Liver (tissue), 9 donors: Measurements from ENCODE around the gene RBPJ. TPM values are rescaled to one million over a fixed set of nuclear protein-coding genes. Genes with fewer than 3 reads are reported as not detected.
"Not testable (repeated sequence)": the region's sequence is repeated elsewhere in the genome, so short reads cannot be mapped to it uniquely, and the experiment has no call there.

Experiments
- DNase-seq: peaks from one replicate; pipeline ENCODE4 v3.0.0-alpha.2; 2017; ENCODE audit warnings: low spot score
- H3K27ac ChIP-seq, 2 donors: one replicate each; pipeline ENCODE4 v1.7.0; 2013; ENCODE audit warnings: inconsistent platforms in 2 of 2, low read length in 2 of 2, control low read depth in 1 of 2, low read depth in 1 of 2, mild to moderate bottlenecking in 1 of 2
- H3K27me3 ChIP-seq, 4 donors: one replicate each; pipeline versions ENCODE4 v1.6.1 to v1.7.0; 2013; ENCODE audit warnings: low read length in 3 of 4, inconsistent platforms in 1 of 4, mild to moderate bottlenecking in 1 of 4, moderate library complexity in 1 of 4; ENCODE audit not compliant: control insufficient read depth in 4 of 4, insufficient read depth in 4 of 4
- H3K36me3 ChIP-seq, 4 donors: one replicate each; pipeline versions ENCODE4 v1.6.1 to v1.7.0; 2013; ENCODE audit warnings: low read length in 3 of 4, mild to moderate bottlenecking in 3 of 4, low read depth in 1 of 4, moderate library complexity in 1 of 4; ENCODE audit not compliant: control insufficient read depth in 4 of 4, insufficient read depth in 3 of 4
- H3K4me1 ChIP-seq, 4 donors: one replicate each; pipeline versions ENCODE4 v1.6.1 to v1.7.0; 2013; ENCODE audit warnings: low read length in 3 of 4, mild to moderate bottlenecking in 3 of 4, moderate library complexity in 1 of 4; ENCODE audit not compliant: control insufficient read depth in 4 of 4, insufficient read depth in 4 of 4
- H3K4me3 ChIP-seq, 3 donors: one replicate each; pipeline versions ENCODE4 v1.6.1 to v1.7.0; 2013; ENCODE audit warnings: low read length in 3 of 3, control low read depth in 1 of 3, low read depth in 1 of 3, mild to moderate bottlenecking in 1 of 3
- H3K9ac ChIP-seq, 2 donors: one replicate each; pipeline ENCODE4 v1.7.0; 2013; ENCODE audit warnings: low read length in 2 of 2, mild to moderate bottlenecking in 2 of 2, moderate library complexity in 2 of 2, control low read depth in 1 of 2, low read depth in 1 of 2
- H3K9me3 ChIP-seq, 4 donors: one replicate each; pipeline versions ENCODE4 v1.6.1 to v1.7.0; 2013; ENCODE audit warnings: low read length in 3 of 4; ENCODE audit not compliant: control insufficient read depth in 4 of 4
- EGR1 ChIP-seq, 2 donors: IDR thresholded peaks; 2 replicates each; pipeline ENCODE4 v1.6.1; 2016 to 2018; ENCODE audit warnings: antibody characterized with exemption in 2 of 2, low read depth in 2 of 2
- FOXA1 ChIP-seq: IDR thresholded peaks from 2 replicates; pipeline ENCODE4 v1.6.1; 2016; ENCODE audit warnings: antibody characterized with exemption
- FOXA2 ChIP-seq: IDR thresholded peaks from 2 replicates; pipeline ENCODE4 v1.6.1; 2016; ENCODE audit warnings: antibody characterized with exemption
- GABPA ChIP-seq, 2 donors: IDR thresholded peaks in 1 of 2; conservative IDR thresholded peaks in 1 of 2; 2 replicates each; pipeline ENCODE4 v1.6.1; 2016; ENCODE audit warnings: antibody characterized with exemption in 2 of 2, mild to moderate bottlenecking in 1 of 2, moderate library complexity in 1 of 2
- HNF4A ChIP-seq, 2 donors: conservative IDR thresholded peaks; 2 replicates each; pipeline ENCODE4 v1.6.1; 2016; ENCODE audit warnings: antibody characterized with exemption in 2 of 2, mild to moderate bottlenecking in 2 of 2
- HNF4G ChIP-seq: IDR thresholded peaks from 2 replicates; pipeline ENCODE4 v1.6.1; 2016; ENCODE audit warnings: antibody characterized with exemption
- JUND ChIP-seq, 2 donors: IDR thresholded peaks; 2 replicates each; pipeline ENCODE4 v1.6.1; 2016; ENCODE audit warnings: antibody characterized with exemption in 2 of 2
- NR2F2 ChIP-seq: IDR thresholded peaks from 2 replicates; pipeline ENCODE4 v1.6.1; 2016; ENCODE audit warnings: antibody characterized with exemption
- RAD21 ChIP-seq, 2 donors: IDR thresholded peaks; 2 replicates each; pipeline ENCODE4 v1.6.1; 2016; ENCODE audit warnings: antibody characterized with exemption in 2 of 2, mild to moderate bottlenecking in 2 of 2
- RXRA ChIP-seq, 2 donors: IDR thresholded peaks; 2 replicates each; pipeline ENCODE4 v1.6.1; 2017 to 2018; ENCODE audit warnings: antibody characterized with exemption in 2 of 2, mild to moderate bottlenecking in 1 of 2
- SP1 ChIP-seq: IDR thresholded peaks from 2 replicates; pipeline ENCODE4 v1.6.1; 2018; ENCODE audit warnings: antibody characterized with exemption, mild to moderate bottlenecking
- TAF1 ChIP-seq: conservative IDR thresholded peaks from 2 replicates; pipeline ENCODE4 v1.6.1; 2016; ENCODE audit warnings: antibody characterized with exemption, mild to moderate bottlenecking
- YY1 ChIP-seq: IDR thresholded peaks from 2 replicates; pipeline ENCODE4 v1.6.1; 2016; ENCODE audit warnings: antibody characterized with exemption, mild to moderate bottlenecking
- WGBS: extraction: QIAGEN DNeasy Blood & Tissue Kit; methylation state at CpG from one replicate; pipeline ENCODE4 v1.1.7; 2013; 5-methylcytosine and 5-hydroxymethylcytosine counted together
- polyA plus RNA-seq, 2 donors: library from polyadenylated mRNA; stranded (reverse) in 1 of 2; unstranded in 1 of 2; fragments of 200-250 nt in 1 of 2; fragments of >200 nt in 1 of 2; fragmentation: Nextera tagmentation in 1 of 2; extraction: Ambion mirVana in 1 of 2; gene quantifications; one replicate each; pipeline versions ENCODE4 v1.2.1 to v1.2.3, GENCODE V29; 2013 to 2015
- total RNA-seq, 2 donors: library from RNA; depleted of rRNA; stranded (reverse); fragments of >200 nt; gene quantifications; one replicate each; pipeline ENCODE4 v1.2.3, GENCODE V29; 2014
- TF ChIP-seq, protein P1 (sequence below): IDR thresholded peaks from 2 replicates; pipeline ENCODE4 v1.6.1; 2016; ENCODE audit warnings: antibody characterized with exemption
- TF ChIP-seq, protein P2 (sequence below): IDR thresholded peaks from 2 replicates; pipeline ENCODE4 v1.6.1; 2016; ENCODE audit warnings: antibody characterized with exemption, mild to moderate bottlenecking
- TF ChIP-seq, protein P3 (sequence below): IDR thresholded peaks from 2 replicates; pipeline ENCODE4 v1.6.1; 2016; ENCODE audit warnings: antibody characterized with exemption
- TF ChIP-seq, protein P4 (sequence below): fragments of 150-350 bp; IDR thresholded peaks from 2 replicates; pipeline ENCODE4 v1.5.1; 2017; ENCODE audit warnings: improper control_type of control experiment, low read depth, low read length; ENCODE audit not compliant: missing input control
- TF ChIP-seq, protein P5 (sequence below): IDR thresholded peaks from 2 replicates; pipeline ENCODE4 v1.6.1; 2016; ENCODE audit warnings: antibody characterized with exemption
- donor health status: healthy.
- donor health status: healthy.
- donor health status: healthy.
- donor health status: healthy.
- donor health status: healthy.

The RBPJ gene
- total and polyA plus RNA-seq, 4 donors, result 8.0 to 32.2 (median 22.9) TPM

DNA sequence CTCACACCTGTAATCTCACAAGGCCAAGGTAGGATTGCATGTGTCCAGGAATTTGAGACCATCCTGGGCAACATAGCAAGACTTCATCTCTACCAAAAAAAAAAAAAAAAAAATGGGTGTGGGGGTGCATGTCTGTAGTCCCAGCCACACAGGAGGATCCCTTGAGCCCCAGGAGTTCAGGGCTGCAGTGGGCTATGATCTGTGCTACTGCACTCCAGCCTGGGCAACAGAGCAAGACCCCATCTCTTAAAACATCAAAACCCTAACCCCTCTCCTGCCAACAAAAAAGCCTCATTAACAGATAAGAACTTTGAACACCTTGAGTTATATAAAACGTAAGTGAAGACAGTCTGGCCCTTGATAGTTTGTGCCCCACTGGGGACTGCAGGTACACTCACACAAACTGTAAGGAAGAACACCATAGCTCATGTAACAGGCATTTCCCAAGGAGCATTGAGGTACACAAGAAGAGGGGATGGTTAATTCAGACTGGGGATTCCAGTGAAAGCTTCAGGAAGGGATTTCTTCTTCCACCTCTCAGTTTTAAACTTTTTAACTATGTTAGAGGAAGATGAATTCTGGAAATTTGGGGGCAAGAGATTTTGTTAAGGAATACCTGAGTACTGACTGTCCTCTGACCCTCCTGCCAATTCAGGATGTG, 34.7 kb downstream of the RBPJ start:
- H3K4me1 ChIP-seq, result peaks cover 0 to 16% (median 3%) of the 10 kb centered on the region in 4 donors

DNA sequence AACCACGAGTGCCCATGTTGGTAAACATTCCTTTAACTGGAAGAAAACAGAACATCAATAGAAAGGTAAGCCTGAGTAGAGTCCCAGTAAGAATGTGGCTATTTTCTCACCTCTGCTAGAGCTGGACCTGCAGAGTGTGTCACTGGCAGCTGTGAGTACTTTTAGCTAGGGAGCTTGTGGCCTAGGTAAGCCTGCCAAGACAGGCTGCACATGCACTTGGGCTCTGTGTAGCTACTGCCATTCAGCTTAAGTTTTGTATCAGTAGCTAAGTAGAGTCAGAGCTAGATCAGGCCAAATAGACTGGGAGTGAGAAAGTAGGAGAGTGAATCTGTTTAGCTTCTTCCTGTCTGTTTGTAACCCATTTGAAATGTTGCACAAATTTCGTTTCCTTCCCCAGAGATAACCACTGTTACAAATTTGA, 35.3 kb downstream of the RBPJ start:
- Histone ChIP-seq H3K36me3 (no peaks in the 10 kb centered on the region), H3K27me3 (no peaks in the 10 kb centered on the region), H3K4me3 (no peak overlapping the region), H3K9me3 (no peaks in the 10 kb centered on the region), H3K9ac (no peak overlapping the region), H3K27ac (no peak overlapping the region), H3K4me1 (peaks cover 0 to 19% (median 3%) of the 10 kb centered on the region in 4 donors)
- WGBS, result 36% methylated on average over 2 of the region's 2 CpGs
- TF ChIP-seq FOXA1 (no peak), RXRA (IDR thresholded peaks at IDR 0.05) (no peak), YY1 (no peak), EGR1 (IDR thresholded peaks at IDR 0.05; ENCODE audit: low read depth in 2 of 2) (no peak), TAF1 (no peak), SP1 (no peak), RAD21 (IDR thresholded peaks at IDR 0.05) (no peak), FOXA2 (no peak), NR2F2 (no peak), JUND (IDR thresholded peaks at IDR 0.05) (no peak), GABPA (IDR thresholded peaks at IDR 0.05 in 1 of 2, conservative IDR thresholded peaks at IDR 0.05 in 1 of 2) (no peak), HNF4G (no peak), HNF4A (conservative IDR thresholded peaks at IDR 0.05) (no peak)
- TF ChIP-seq, protein P1, sequence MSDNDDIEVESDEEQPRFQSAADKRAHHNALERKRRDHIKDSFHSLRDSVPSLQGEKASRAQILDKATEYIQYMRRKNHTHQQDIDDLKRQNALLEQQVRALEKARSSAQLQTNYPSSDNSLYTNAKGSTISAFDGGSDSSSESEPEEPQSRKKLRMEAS, result no peak
- TF ChIP-seq, protein P2, sequence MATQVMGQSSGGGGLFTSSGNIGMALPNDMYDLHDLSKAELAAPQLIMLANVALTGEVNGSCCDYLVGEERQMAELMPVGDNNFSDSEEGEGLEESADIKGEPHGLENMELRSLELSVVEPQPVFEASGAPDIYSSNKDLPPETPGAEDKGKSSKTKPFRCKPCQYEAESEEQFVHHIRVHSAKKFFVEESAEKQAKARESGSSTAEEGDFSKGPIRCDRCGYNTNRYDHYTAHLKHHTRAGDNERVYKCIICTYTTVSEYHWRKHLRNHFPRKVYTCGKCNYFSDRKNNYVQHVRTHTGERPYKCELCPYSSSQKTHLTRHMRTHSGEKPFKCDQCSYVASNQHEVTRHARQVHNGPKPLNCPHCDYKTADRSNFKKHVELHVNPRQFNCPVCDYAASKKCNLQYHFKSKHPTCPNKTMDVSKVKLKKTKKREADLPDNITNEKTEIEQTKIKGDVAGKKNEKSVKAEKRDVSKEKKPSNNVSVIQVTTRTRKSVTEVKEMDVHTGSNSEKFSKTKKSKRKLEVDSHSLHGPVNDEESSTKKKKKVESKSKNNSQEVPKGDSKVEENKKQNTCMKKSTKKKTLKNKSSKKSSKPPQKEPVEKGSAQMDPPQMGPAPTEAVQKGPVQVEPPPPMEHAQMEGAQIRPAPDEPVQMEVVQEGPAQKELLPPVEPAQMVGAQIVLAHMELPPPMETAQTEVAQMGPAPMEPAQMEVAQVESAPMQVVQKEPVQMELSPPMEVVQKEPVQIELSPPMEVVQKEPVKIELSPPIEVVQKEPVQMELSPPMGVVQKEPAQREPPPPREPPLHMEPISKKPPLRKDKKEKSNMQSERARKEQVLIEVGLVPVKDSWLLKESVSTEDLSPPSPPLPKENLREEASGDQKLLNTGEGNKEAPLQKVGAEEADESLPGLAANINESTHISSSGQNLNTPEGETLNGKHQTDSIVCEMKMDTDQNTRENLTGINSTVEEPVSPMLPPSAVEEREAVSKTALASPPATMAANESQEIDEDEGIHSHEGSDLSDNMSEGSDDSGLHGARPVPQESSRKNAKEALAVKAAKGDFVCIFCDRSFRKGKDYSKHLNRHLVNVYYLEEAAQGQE, result no peak
- TF ChIP-seq, protein P3, sequence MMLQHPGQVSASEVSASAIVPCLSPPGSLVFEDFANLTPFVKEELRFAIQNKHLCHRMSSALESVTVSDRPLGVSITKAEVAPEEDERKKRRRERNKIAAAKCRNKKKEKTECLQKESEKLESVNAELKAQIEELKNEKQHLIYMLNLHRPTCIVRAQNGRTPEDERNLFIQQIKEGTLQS, result no peak
- TF ChIP-seq, protein P4, sequence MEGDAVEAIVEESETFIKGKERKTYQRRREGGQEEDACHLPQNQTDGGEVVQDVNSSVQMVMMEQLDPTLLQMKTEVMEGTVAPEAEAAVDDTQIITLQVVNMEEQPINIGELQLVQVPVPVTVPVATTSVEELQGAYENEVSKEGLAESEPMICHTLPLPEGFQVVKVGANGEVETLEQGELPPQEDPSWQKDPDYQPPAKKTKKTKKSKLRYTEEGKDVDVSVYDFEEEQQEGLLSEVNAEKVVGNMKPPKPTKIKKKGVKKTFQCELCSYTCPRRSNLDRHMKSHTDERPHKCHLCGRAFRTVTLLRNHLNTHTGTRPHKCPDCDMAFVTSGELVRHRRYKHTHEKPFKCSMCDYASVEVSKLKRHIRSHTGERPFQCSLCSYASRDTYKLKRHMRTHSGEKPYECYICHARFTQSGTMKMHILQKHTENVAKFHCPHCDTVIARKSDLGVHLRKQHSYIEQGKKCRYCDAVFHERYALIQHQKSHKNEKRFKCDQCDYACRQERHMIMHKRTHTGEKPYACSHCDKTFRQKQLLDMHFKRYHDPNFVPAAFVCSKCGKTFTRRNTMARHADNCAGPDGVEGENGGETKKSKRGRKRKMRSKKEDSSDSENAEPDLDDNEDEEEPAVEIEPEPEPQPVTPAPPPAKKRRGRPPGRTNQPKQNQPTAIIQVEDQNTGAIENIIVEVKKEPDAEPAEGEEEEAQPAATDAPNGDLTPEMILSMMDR, result no peak
- TF ChIP-seq, protein P5, sequence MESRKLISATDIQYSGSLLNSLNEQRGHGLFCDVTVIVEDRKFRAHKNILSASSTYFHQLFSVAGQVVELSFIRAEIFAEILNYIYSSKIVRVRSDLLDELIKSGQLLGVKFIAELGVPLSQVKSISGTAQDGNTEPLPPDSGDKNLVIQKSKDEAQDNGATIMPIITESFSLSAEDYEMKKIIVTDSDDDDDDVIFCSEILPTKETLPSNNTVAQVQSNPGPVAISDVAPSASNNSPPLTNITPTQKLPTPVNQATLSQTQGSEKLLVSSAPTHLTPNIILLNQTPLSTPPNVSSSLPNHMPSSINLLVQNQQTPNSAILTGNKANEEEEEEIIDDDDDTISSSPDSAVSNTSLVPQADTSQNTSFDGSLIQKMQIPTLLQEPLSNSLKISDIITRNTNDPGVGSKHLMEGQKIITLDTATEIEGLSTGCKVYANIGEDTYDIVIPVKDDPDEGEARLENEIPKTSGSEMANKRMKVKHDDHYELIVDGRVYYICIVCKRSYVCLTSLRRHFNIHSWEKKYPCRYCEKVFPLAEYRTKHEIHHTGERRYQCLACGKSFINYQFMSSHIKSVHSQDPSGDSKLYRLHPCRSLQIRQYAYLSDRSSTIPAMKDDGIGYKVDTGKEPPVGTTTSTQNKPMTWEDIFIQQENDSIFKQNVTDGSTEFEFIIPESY, result no peak
- no peak for DNase-seq

More for the DNA sequence above, 34.7 kb downstream of the RBPJ start:
- Histone ChIP-seq H3K27me3 (no peaks in the 10 kb centered on the region), H3K4me3 (no peak overlapping the region), H3K9ac (no peak overlapping the region), H3K27ac (no peak overlapping the region), H3K9me3 (no peaks in the 10 kb centered on the region), H3K36me3 (no peaks in the 10 kb centered on the region)
- 86% methylated on average over 1 of the region's 1 CpG for WGBS
- TF ChIP-seq FOXA1, result no peak
- TF ChIP-seq, protein P1, result no peak
- no peak for DNase-seq

DNA sequence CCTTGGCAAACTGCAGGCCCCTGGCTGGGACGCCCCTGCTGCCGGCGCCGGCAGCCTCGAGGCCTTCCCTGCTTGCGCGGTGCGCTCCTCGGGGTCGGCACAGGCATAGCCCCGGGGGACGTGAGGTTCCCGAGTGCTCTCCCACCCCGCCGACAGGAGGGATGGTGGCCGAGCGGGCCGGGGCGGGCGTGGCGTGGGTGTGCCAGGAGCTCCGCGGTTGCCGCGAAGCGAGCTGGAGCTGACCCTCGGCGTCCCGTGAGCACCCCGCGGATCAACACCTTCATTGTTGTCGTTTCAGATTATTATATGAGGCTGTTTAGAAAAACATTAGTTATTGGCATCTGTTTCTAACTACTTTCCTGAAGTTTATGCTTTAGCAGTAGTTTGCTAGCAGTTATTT, 38.7 kb downstream of the RBPJ start:
- not testable (repeated sequence) for H3K4me3 ChIP-seq, DNase-seq, H3K9ac ChIP-seq, H3K27ac ChIP-seq, H3K27me3 ChIP-seq, H3K36me3 ChIP-seq, H3K9me3 ChIP-seq
- H3K4me1 ChIP-seq, result peaks cover 0 to 16% (median 3%) of the 10 kb centered on the region in 4 donors
- 81% methylated on average over 32 of the region's 32 CpGs for WGBS
